IPS-NIHi11 (cell line): Measurements from ENCODE around the gene ABCG1.

Source experiments
- DNase-seq: peaks from one replicate; pipeline ENCODE4 v3.0.0; 2012; ENCODE audit warnings: mixed read lengths, low spot score

ABCG1 gene

GRCh38 chr21:42214081-42214750 lies 4.7 kb upstream of the ABCG1 start:
- no peak for DNase-seq

- no peak for DNase-seq
These were observed 4.0 kb upstream of the ABCG1 start for GRCh38 chr21:42214921-42215320.

- DNase-seq: no peak
These were observed 2.8 kb upstream of the ABCG1 start for GRCh38 chr21:42215942-42216725.

GRCh38 chr21:42216726-42217572 lies 2.0 kb upstream of the ABCG1 start:
- no peak for DNase-seq

GRCh38 chr21:42219606-42220137 lies 732 bp downstream of the ABCG1 start:
- peak; percentile 44 for DNase-seq

GRCh38 chr21:42220138-42220701 lies 1.3 kb downstream of the ABCG1 start:
- DNase-seq: peak; percentile 68

- no peak for DNase-seq
These were observed 2.8 kb downstream of the ABCG1 start for GRCh38 chr21:42221581-42222345.

GRCh38 chr21:42222386-42222785 lies 3.4 kb downstream of the ABCG1 start:
- DNase-seq: no peak

- DNase-seq: no peak
These were observed 4.0 kb downstream of the ABCG1 start for GRCh38 chr21:42222821-42223390.

- no peak for DNase-seq
These were observed 5.1 kb downstream of the ABCG1 start for GRCh38 chr21:42223826-42224575.

GRCh38 chr21:42225042-42225441 lies 6.1 kb downstream of the ABCG1 start:
- DNase-seq: no peak

GRCh38 chr21:42225571-42226155 lies 6.7 kb downstream of the ABCG1 start:
- no peak for DNase-seq

GRCh38 chr21:42226626-42227025 lies 7.7 kb downstream of the ABCG1 start:
- DNase-seq: no peak

GRCh38 chr21:42227909-42228708 lies 9.2 kb downstream of the ABCG1 start:
- peak; percentile 65 for DNase-seq

- DNase-seq: no peak
These were observed 9.8 kb downstream of the ABCG1 start for GRCh38 chr21:42228709-42229220.

- no peak for DNase-seq
These were observed 10.7 kb downstream of the ABCG1 start for GRCh38 chr21:42229676-42230075.

GRCh38 chr21:42230178-42230577 lies 11.2 kb downstream of the ABCG1 start:
- no peak for DNase-seq

- no peak for DNase-seq
These were observed 11.7 kb downstream of the ABCG1 start for GRCh38 chr21:42230636-42231035.

- DNase-seq: no peak
These were observed 12.8 kb downstream of the ABCG1 start for GRCh38 chr21:42231756-42232155.
